H1 (cell line): Measurements from ENCODE around the gene LCN12. TPM values are rescaled to one million over a fixed set of nuclear protein-coding genes. Genes with fewer than 3 reads are reported as not detected.

Experiments used
- CTCF ChIA-PET: fragments of 300-600 bp; sonication (Branson Sonifier 250); formaldehyde crosslinking; loops from one replicate; lab custom pipeline; 2021; ENCODE audit not compliant: partially characterized antibody; lab: Charles Lee
- POLR2A ChIA-PET: fragments of 300-600 bp; sonication (Branson Sonifier 250); formaldehyde crosslinking; loops from one replicate; lab custom pipeline; 2021; ENCODE audit warnings: inconsistent platforms; ENCODE audit not compliant: partially characterized antibody; lab: Charles Lee
- DNase-seq, 2 experiments: peaks; one replicate each; pipeline versions ENCODE4 v3.0.0 to v3.0.0-alpha.2; 2010 to 2022; ENCODE audit warnings: low spot score in 2 of 2, low read depth in 1 of 2, mixed read lengths in 1 of 2
- FAIRE-seq: peaks from 2 replicates; lab custom pipeline; 2011; peaks lifted over from hg19 to GRCh38; lab: Jason Lieb, UNC
- H2AFZ ChIP-seq: 2 replicates; pipeline ENCODE4 v1.8.1; 2012; ENCODE audit warnings: low read length, inconsistent platforms
- H2AK5ac ChIP-seq: 2 replicates; pipeline ENCODE4 v1.6.1; 2013; ENCODE audit warnings: low read depth, low read length
- H2BK120ac ChIP-seq: replicated peaks from 2 replicates; pipeline ENCODE3; 2013; ENCODE audit warnings: low read depth, low read length, inconsistent platforms
- H2BK12ac ChIP-seq: 2 replicates; pipeline ENCODE4 v1.6.1; 2013; ENCODE audit warnings: low read depth, low read length
- H2BK15ac ChIP-seq: 2 replicates; pipeline ENCODE4 v1.6.1; 2013; ENCODE audit warnings: low read length
- H2BK20ac ChIP-seq: 2 replicates; pipeline ENCODE4 v1.6.1; 2013; ENCODE audit warnings: low read length
- H2BK5ac ChIP-seq: 2 replicates; pipeline ENCODE4 v1.6.1; 2013; ENCODE audit warnings: low read depth, low read length
- H3K14ac ChIP-seq: 2 replicates; pipeline ENCODE4 v1.6.1; 2013; ENCODE audit warnings: inconsistent platforms; ENCODE audit not compliant: insufficient read length
- H3K18ac ChIP-seq: 2 replicates; pipeline ENCODE4 v1.6.1; 2013; ENCODE audit warnings: low read length; ENCODE audit errors: extremely low read depth
- H3K23ac ChIP-seq: 2 replicates; pipeline ENCODE4 v1.6.1; 2013; ENCODE audit warnings: inconsistent platforms; ENCODE audit not compliant: insufficient read length
- H3K23me2 ChIP-seq: 2 replicates; pipeline ENCODE4 v1.6.1; 2013; ENCODE audit warnings: low read depth, low read length
- H3K27ac ChIP-seq: 2 replicates; pipeline ENCODE4 v1.6.1; 2011; ENCODE audit warnings: low read depth, low read length, inconsistent platforms
- H3K27me3 ChIP-seq, 4 experiments: replicated peaks in 1 of 4; 1 replicate in 1 of 4; 2 replicates in 3 of 4; pipeline versions ENCODE4 v1.6.1 to v1.8.1; 2011 to 2013; ENCODE audit warnings: low read length in 3 of 4, mild to moderate bottlenecking in 3 of 4, inconsistent platforms in 2 of 4, mixed read lengths in 2 of 4, moderate library complexity in 1 of 4; ENCODE audit not compliant: control insufficient read depth in 3 of 4, insufficient read depth in 3 of 4; ENCODE audit errors: extremely low read depth in 1 of 4
- H3K36me3 ChIP-seq, 4 experiments: 2 replicates each; pipeline versions ENCODE4 v1.6.1 to v1.8.1; 2011 to 2013; ENCODE audit warnings: mild to moderate bottlenecking in 4 of 4, low read length in 3 of 4, moderate library complexity in 2 of 4, control low read depth in 1 of 4, inconsistent platforms in 1 of 4; ENCODE audit not compliant: insufficient read depth in 4 of 4, control insufficient read depth in 2 of 4
- H3K4ac ChIP-seq: replicated peaks from 2 replicates; pipeline ENCODE3; 2013; ENCODE audit warnings: low read length, low read depth, mixed read lengths, inconsistent platforms; ENCODE audit not compliant: insufficient read length
- H3K4me1 ChIP-seq, 4 experiments: replicated peaks in 1 of 4; 1 replicate in 1 of 4; 2 replicates in 3 of 4; pipeline versions ENCODE4 v1.6.1 to v1.8.1; 2011 to 2013; ENCODE audit warnings: low read length in 3 of 4, inconsistent platforms in 2 of 4, mixed read lengths in 1 of 4; ENCODE audit not compliant: insufficient read depth in 4 of 4, control insufficient read depth in 3 of 4
- H3K4me2 ChIP-seq, 2 experiments: 2 replicates each; pipeline versions ENCODE4 v1.6.1 to v1.8.1; 2011 to 2013; ENCODE audit warnings: low read depth in 2 of 2, low read length in 2 of 2, control low read depth in 1 of 2, inconsistent platforms in 1 of 2, mild to moderate bottlenecking in 1 of 2; ENCODE audit not compliant: insufficient read depth in 1 of 2
- H3K4me3 ChIP-seq, 4 experiments: fragments of 200-600, 300-600 bp in 1 of 4; sonication (generic), shearing (Covaris generic), sonication (Bioruptor Twin) in 1 of 4; 2 replicates each; pipeline versions ENCODE4 v1.5.1 to v1.8.1; 2011 to 2016; ENCODE audit warnings: low read length in 4 of 4, low read depth in 3 of 4, control low read depth in 2 of 4, inconsistent platforms in 2 of 4, mild to moderate bottlenecking in 2 of 4, mixed read lengths in 1 of 4, moderate library complexity in 1 of 4; ENCODE audit not compliant: insufficient read depth in 2 of 4; ENCODE audit errors: extremely low read depth in 1 of 4
- H3K56ac ChIP-seq: replicated peaks from 2 replicates; pipeline ENCODE3; 2013; ENCODE audit warnings: low read depth, mild to moderate bottlenecking, mixed read lengths, low read length, inconsistent platforms; ENCODE audit not compliant: insufficient read length
- H3K79me1 ChIP-seq: 2 replicates; pipeline ENCODE4 v1.6.1; 2013; ENCODE audit warnings: low read depth, low read length, control low read depth
- H3K79me2 ChIP-seq, 2 experiments: 2 replicates each; pipeline versions ENCODE4 v1.6.1 to v1.8.1; 2012 to 2013; ENCODE audit warnings: low read length in 2 of 2, mild to moderate bottlenecking in 2 of 2, inconsistent platforms in 1 of 2; ENCODE audit not compliant: insufficient read depth in 2 of 2, control insufficient read depth in 1 of 2
- H3K9ac ChIP-seq, 4 experiments: replicated peaks in 1 of 4; 1 replicate in 1 of 4; 2 replicates in 3 of 4; pipeline versions ENCODE4 v1.6.1 to v1.8.1; 2011 to 2013; ENCODE audit warnings: low read depth in 3 of 4, low read length in 3 of 4, control low read depth in 2 of 4, mild to moderate bottlenecking in 2 of 4, moderate library complexity in 2 of 4, inconsistent platforms in 1 of 4; ENCODE audit errors: extremely low read depth in 1 of 4
- H3K9me3 ChIP-seq, 2 experiments: 2 replicates each; pipeline versions ENCODE4 v1.6.1 to v1.8.1; 2012 to 2013; ENCODE audit warnings: mild to moderate bottlenecking in 2 of 2, moderate library complexity in 2 of 2, control low read depth in 1 of 2, inconsistent platforms in 1 of 2, low read depth in 1 of 2, low read length in 1 of 2, mixed read lengths in 1 of 2; ENCODE audit not compliant: insufficient read depth in 2 of 2
- H4K20me1 ChIP-seq, 2 experiments: replicated peaks in 1 of 2; 2 replicates each; pipeline versions ENCODE3 to v1.8.1; 2011 to 2013; ENCODE audit warnings: inconsistent platforms in 2 of 2, low read length in 2 of 2, mild to moderate bottlenecking in 1 of 2; ENCODE audit not compliant: insufficient read depth in 2 of 2, control insufficient read depth in 1 of 2
- H4K5ac ChIP-seq: 2 replicates; pipeline ENCODE4 v1.6.1; 2013; ENCODE audit warnings: low read length, low read depth, mixed read lengths, inconsistent platforms; ENCODE audit not compliant: insufficient read length
- H4K8ac ChIP-seq: 2 replicates; pipeline ENCODE4 v1.8.0; 2013; ENCODE audit warnings: mild to moderate bottlenecking, moderate library complexity, low read length, inconsistent platforms; ENCODE audit not compliant: insufficient read depth; ENCODE audit errors: extremely low read depth
- H4K91ac ChIP-seq: replicated peaks from 2 replicates; pipeline ENCODE3; 2013; ENCODE audit warnings: low read length, mixed read lengths, inconsistent platforms; ENCODE audit not compliant: insufficient read length
- BACH1 ChIP-seq: IDR thresholded peaks from 2 replicates; pipeline ENCODE4 v1.6.1; 2012; ENCODE audit warnings: low read length, improper control_type of control experiment
- CHD2 ChIP-seq: IDR thresholded peaks from 2 replicates; pipeline ENCODE4 v1.6.1; 2012; ENCODE audit warnings: low read length, improper control_type of control experiment
- NRF1 ChIP-seq: IDR thresholded peaks from 2 replicates; pipeline ENCODE4 v1.6.1; 2011; ENCODE audit warnings: mild to moderate bottlenecking, low read depth, low read length, improper control_type of control experiment
- POLR2A ChIP-seq, 2 experiments: IDR thresholded peaks; 1 replicate in 1 of 2; 2 replicates in 1 of 2; pipeline ENCODE4 v1.6.1; 2011; ENCODE audit warnings: low read depth in 2 of 2, low read length in 2 of 2, mild to moderate bottlenecking in 2 of 2; ENCODE audit errors: control extremely low read depth in 1 of 2
- POLR2AphosphoS5 ChIP-seq: IDR thresholded peaks from 2 replicates; pipeline ENCODE4 v1.6.1; 2011; ENCODE audit warnings: low read depth, low read length
- SIN3A ChIP-seq, 2 experiments: IDR thresholded peaks in 1 of 2; conservative IDR thresholded peaks in 1 of 2; 2 replicates each; pipeline ENCODE4 v1.6.1; 2011 to 2012; ENCODE audit warnings: low read length in 2 of 2, improper control_type of control experiment in 1 of 2, low read depth in 1 of 2, mild to moderate bottlenecking in 1 of 2
- SP4 ChIP-seq: IDR thresholded peaks from 2 replicates; pipeline ENCODE4 v1.6.1; 2012; ENCODE audit warnings: low read length, inconsistent platforms
- WGBS, 2 experiments: shearing (Covaris generic) in 1 of 2; methylation state at CpG; one replicate each; pipeline versions ENCODE4 v1.1.6 to v1.1.7; 2013 to 2015; ENCODE audit warnings: low lambda C conversion rate in 2 of 2, mixed read lengths in 2 of 2, inconsistent platforms in 1 of 2, low coverage in 1 of 2, missing lambda C conversion rate in 1 of 2; ENCODE audit not compliant: insufficient replicate concordance in 2 of 2, insufficient coverage in 1 of 2, insufficient read length in 1 of 2; ENCODE audit errors: extremely low coverage in 1 of 2, missing lambda C conversion rate in 1 of 2; 5-methylcytosine and 5-hydroxymethylcytosine counted together
- polyA plus RNA-seq, 7 experiments: library from polyadenylated mRNA; depleted of rRNA in 3 of 7; stranded (reverse) in 5 of 7; unstranded in 2 of 7; fragments of >200 nt in 5 of 7; fragments of 200-250 nt in 2 of 7; gene quantifications; 1 replicate in 5 of 7; 2 replicates in 1 of 7; 4 replicates in 1 of 7; pipeline versions ENCODE4 v1.2.1 to v1.2.3, GENCODE V29; 2011 to 2013; ENCODE audit warnings: missing spikeins in 2 of 7, mixed read lengths in 2 of 7
- total RNA-seq: library from RNA; stranded (reverse); fragmentation: NEBNext Ultra II Directional; extraction: Animal tissue kit (Norgen Biotek cat#: 25700); gene quantifications from 2 replicates; pipeline ENCODE4 v1.2.1, GENCODE V29; 2021
- TF ChIP-seq, protein P1 (sequence below): IDR thresholded peaks from 2 replicates; pipeline ENCODE4 v1.6.1; 2011; ENCODE audit warnings: low read length, improper control_type of control experiment
- TF ChIP-seq, protein P2 (sequence below): IDR thresholded peaks from 2 replicates; pipeline ENCODE4 v1.6.1; 2011; ENCODE audit warnings: low read depth, mild to moderate bottlenecking, low read length; ENCODE audit not compliant: insufficient read depth

LCN12 gene
- total and polyA plus RNA-seq, 2 of the 8 experiments (the other 6 are each of a cell fraction or from before 2014, with no cell fraction given) = 1.1 to 1.7 TPM

DNA sequence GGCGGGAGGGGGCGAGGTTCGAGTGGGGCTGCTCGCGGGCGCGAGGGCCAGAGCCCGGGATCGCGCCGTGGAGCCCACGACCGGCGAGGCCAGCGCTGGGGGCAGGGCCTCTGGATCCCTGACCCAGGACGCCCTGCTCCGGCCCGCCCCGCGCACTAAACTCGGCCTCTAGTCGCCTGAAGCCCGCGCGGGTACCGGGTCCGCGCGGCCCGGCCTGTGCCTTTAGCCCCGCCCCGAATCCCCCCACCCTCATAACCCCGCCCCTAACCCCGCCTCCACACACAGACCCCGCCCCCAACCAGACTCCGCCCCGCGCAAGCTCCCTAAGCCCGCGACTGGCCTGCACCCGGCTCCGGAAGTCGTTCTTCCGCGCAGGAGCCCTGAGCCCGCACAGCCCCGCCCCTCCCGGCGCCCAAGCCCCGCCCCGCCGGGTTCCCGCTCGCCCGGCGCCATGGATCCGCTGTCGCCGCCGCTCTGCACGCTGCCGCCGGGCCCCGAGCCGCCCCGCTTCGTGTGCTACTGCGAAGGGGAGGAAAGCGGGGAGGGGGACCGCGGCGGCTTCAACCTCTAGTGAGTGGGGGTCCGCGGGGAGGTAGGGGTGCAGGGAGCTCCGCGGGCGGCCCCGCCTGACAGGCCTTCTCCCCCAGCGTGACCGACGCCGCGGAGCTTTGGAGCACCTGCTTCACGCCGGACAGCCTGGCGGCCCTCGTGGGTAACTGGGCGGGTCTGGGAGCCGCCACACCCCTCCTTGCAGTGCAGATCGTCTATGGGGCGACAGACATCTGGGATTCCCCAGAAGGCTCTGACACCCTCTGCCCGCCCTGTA, 40.1 kb downstream of the LCN12 start, which contains the start of gene PAXX:
PAXX (plus strand) TSS at position 430 of the 826 bp plus-strand sequence; CDS start at position 452, 22 bp downstream.
- DNase-seq (peak; percentile 65 to 96), FAIRE-seq (no peak)
- H2BK12ac ChIP-seq = peak within 1 kb of the TSS; percentile 50; the same call in 1 of the 2 replicates
- H3K27ac ChIP-seq = peak within 1 kb of the TSS; percentile 3; the same call in 1 of the 2 replicates
- peak within 1 kb of the TSS; percentile 44; the same call in 1 of the 2 replicates for H2BK5ac ChIP-seq
- no peak within 1 kb of the TSS for H3K4ac ChIP-seq
- no peak within 1 kb of the TSS for H2BK120ac ChIP-seq
- peaks cover 6% of the 10 kb centered on the region in 2 experiments; a peak in 2 of 4 replicates for H3K9me3 ChIP-seq
- no peak within 1 kb of the TSS for H3K14ac ChIP-seq
- peaks cover 0 to 16% (median 7%) of the 10 kb centered on the region in 4 experiments; a peak in 6 of 7 replicates for H3K4me1 ChIP-seq
- H3K36me3 ChIP-seq = peaks cover 0 to 2% (median 0%) of the 10 kb centered on the region in 4 experiments; a peak in 1 of 8 replicates
- H4K91ac ChIP-seq = peak within 1 kb of the TSS; percentile 65
- H3K79me1 ChIP-seq = no peaks in the 10 kb centered on the region
- H2AK5ac ChIP-seq = no peak within 1 kb of the TSS
- no peaks in the 10 kb centered on the region for H3K79me2 ChIP-seq
- 0% methylated on average over 3 of the region's 92 CpGs; no CpG with 5 or more reads in 1 of the 2 experiments for WGBS, 2 experiments
- ChIA-PET CTCF (interaction anchor here (0.8 to 6.3 kb wide), 15 partner anchors 10 to 223 kb away, joined by 3 to 31 read pairs (median 4); partner anchors contain the start of genes ABCA2, FUT7 and PTGDS), POLR2A (interaction anchor here (0.7 to 1.7 kb wide), 8 partner anchors 14 to 226 kb away, joined by 3 to 4 read pairs (median 3); no protein-coding TSS in a partner anchor)
- H4K5ac ChIP-seq = no peak within 1 kb of the TSS
- H3K23me2 ChIP-seq = peaks cover 17% of the 10 kb centered on the region
- peak within 1 kb of the TSS; percentile 46 to 89 (median 74) for H3K4me3 ChIP-seq
- no peak within 1 kb of the TSS for H2AFZ ChIP-seq
- peak within 1 kb of the TSS; percentile 75 to 82 for H3K4me2 ChIP-seq
- no peak within 1 kb of the TSS for H3K18ac ChIP-seq
- peak within 1 kb of the TSS; percentile 69 for H3K56ac ChIP-seq
- no peak within 1 kb of the TSS for H2BK20ac ChIP-seq
- H2BK15ac ChIP-seq = no peak within 1 kb of the TSS
- H3K23ac ChIP-seq = no peak within 1 kb of the TSS
- peaks cover 0 to 2% of the 10 kb centered on the region in 2 experiments for H4K20me1 ChIP-seq
- H3K9ac ChIP-seq = peak within 1 kb of the TSS in 2 of 4 experiments; percentile 51 to 52; a peak in 5 of 7 replicates
- H3K27me3 ChIP-seq = peaks cover 0 to 17% (median 12%) of the 10 kb centered on the region in 4 experiments; a peak in 3 of 7 replicates
- H4K8ac ChIP-seq = peak within 1 kb of the TSS; percentile 65; the same call in 1 of the 2 replicates
- TF ChIP-seq CHD2 (no peak), POLR2A (IDR thresholded peaks at IDR 0.05; ENCODE audit: control extremely low read depth in 1 of 2, low read depth in 2 of 2, low read length in 2 of 2) (no peak; a peak in 1 of 3 replicates), BACH1 (no peak), SP4 (no peak), POLR2AphosphoS5 (no peak; the same call in 1 of the 2 replicates), SIN3A (conservative IDR thresholded peaks at IDR 0.05 in 1 of 2, IDR thresholded peaks at IDR 0.05 in 1 of 2; ENCODE audit: low read depth in 1 of 2, low read length in 2 of 2) (peak in 1 of 2 experiments; percentile 59; a peak in 1 of 4 replicates), NRF1 (no peak; the same call in 1 of the 2 replicates)
- TF ChIP-seq, protein P1, sequence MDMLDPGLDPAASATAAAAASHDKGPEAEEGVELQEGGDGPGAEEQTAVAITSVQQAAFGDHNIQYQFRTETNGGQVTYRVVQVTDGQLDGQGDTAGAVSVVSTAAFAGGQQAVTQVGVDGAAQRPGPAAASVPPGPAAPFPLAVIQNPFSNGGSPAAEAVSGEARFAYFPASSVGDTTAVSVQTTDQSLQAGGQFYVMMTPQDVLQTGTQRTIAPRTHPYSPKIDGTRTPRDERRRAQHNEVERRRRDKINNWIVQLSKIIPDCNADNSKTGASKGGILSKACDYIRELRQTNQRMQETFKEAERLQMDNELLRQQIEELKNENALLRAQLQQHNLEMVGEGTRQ = no peak
- TF ChIP-seq, protein P2, sequence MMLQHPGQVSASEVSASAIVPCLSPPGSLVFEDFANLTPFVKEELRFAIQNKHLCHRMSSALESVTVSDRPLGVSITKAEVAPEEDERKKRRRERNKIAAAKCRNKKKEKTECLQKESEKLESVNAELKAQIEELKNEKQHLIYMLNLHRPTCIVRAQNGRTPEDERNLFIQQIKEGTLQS = no peak
